OCI-LY7 (cell line): ENCODE data around the gene KCNK13.

Experiments
- CTCF ChIP-seq: fragments of 200-600 bp; sonication (generic); conservative IDR thresholded peaks from 2 replicates; pipeline ENCODE4 v1.5.1; 2014; ENCODE audit warnings: mild to moderate bottlenecking, antibody characterized with exemption, low read length, moderate library complexity, mixed read lengths
- EZH2phosphoT487 ChIP-seq: fragments of 200-600 bp; sonication (generic); IDR thresholded peaks from 2 replicates; pipeline ENCODE4 v1.6.1; 2018; ENCODE audit warnings: low read depth, borderline replicate concordance, mild to moderate bottlenecking, mixed run types, antibody characterized with exemption, low read length, moderate library complexity, mixed read lengths

DNA sequence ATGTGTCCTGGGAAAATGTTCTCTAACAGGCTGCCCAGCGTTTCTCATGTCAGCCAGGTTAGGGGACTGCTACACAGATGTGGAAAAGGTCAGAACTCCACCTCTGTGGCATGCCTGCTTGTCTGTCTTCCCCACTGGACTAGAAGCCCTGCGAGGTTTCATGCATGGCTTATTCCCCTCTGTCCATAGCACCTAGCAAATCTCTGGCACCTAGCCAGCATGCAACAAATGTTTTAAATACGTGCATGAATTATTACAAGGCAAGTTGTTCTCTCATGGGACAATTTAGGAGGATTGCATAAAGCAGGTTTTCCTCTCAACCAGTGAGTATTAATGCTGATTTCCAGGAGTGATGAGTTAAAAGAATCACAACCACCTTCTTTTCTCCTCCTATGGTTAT lies 21.4 kb upstream of the KCNK13 start:
- TF ChIP-seq EZH2phosphoT487: no peak
- no peak for TF ChIP-seq CTCF
